GM23338 (cell line): Measurements from ENCODE around the gene ZNF536.

ENCODE experiments used
- CREB1 ChIP-seq: fragments of 250-450 bp; sonication (Bioruptor Pico); IDR thresholded peaks from 2 replicates; pipeline ENCODE4 v1.5.0; 2020; ENCODE audit warnings: low read depth, mild to moderate bottlenecking, moderate library complexity
- EZH2 ChIP-seq: fragments of 200-600 bp; sonication (generic); IDR thresholded peaks from one replicate; pipeline ENCODE4 v1.8.0; 2017; ENCODE audit warnings: antibody characterized with exemption, mild to moderate bottlenecking, low read depth; ENCODE audit not compliant: unreplicated experiment
- EZH2phosphoT487 ChIP-seq: fragments of 200-600 bp; sonication (generic); IDR thresholded peaks from one replicate; pipeline ENCODE4 v1.8.1; 2018; ENCODE audit warnings: antibody characterized with exemption; ENCODE audit not compliant: unreplicated experiment
- POLR2AphosphoS5 ChIP-seq: IDR thresholded peaks from 2 replicates; pipeline ENCODE4 v1.6.1; 2016; ENCODE audit warnings: antibody characterized with exemption, low read depth
- STAT1 ChIP-seq: IDR thresholded peaks from one replicate; pipeline ENCODE4 v1.6.1; 2016; ENCODE audit warnings: antibody characterized with exemption; ENCODE audit not compliant: unreplicated experiment
- ZNF114 ChIP-seq: fragments of 250-450 bp; sonication (Bioruptor Pico); IDR thresholded peaks from 2 replicates; pipeline ENCODE4 v1.5.0; 2020; ENCODE audit warnings: mild to moderate bottlenecking, moderate library complexity
- ZNF331 ChIP-seq: fragments of 250-450 bp; sonication (Bioruptor Pico); IDR thresholded peaks from 2 replicates; pipeline ENCODE4 v1.5.0; 2020; ENCODE audit warnings: low read depth, mild to moderate bottlenecking, moderate library complexity
- TF ChIP-seq, protein P1 (sequence below), 2 experiments: fragments of 200-600 bp in 1 of 2; sonication (generic) in 1 of 2; conservative IDR thresholded peaks; 2 replicates each; pipeline versions ENCODE4 v1.5.1 to v1.6.1; 2016 to 2017; ENCODE audit warnings: antibody characterized with exemption in 2 of 2, low read depth in 2 of 2, mild to moderate bottlenecking in 2 of 2, moderate library complexity in 1 of 2
- TF ChIP-seq, protein P2 (sequence below): IDR thresholded peaks from one replicate; pipeline ENCODE4 v1.6.1; 2018; ENCODE audit warnings: antibody characterized with exemption; ENCODE audit not compliant: unreplicated experiment
- TF ChIP-seq, protein P3 (sequence below): fragments of 250-450 bp; sonication (Bioruptor Pico); IDR thresholded peaks from 2 replicates; pipeline ENCODE4 v1.5.0; 2020; ENCODE audit warnings: mild to moderate bottlenecking, moderate library complexity

DNA sequence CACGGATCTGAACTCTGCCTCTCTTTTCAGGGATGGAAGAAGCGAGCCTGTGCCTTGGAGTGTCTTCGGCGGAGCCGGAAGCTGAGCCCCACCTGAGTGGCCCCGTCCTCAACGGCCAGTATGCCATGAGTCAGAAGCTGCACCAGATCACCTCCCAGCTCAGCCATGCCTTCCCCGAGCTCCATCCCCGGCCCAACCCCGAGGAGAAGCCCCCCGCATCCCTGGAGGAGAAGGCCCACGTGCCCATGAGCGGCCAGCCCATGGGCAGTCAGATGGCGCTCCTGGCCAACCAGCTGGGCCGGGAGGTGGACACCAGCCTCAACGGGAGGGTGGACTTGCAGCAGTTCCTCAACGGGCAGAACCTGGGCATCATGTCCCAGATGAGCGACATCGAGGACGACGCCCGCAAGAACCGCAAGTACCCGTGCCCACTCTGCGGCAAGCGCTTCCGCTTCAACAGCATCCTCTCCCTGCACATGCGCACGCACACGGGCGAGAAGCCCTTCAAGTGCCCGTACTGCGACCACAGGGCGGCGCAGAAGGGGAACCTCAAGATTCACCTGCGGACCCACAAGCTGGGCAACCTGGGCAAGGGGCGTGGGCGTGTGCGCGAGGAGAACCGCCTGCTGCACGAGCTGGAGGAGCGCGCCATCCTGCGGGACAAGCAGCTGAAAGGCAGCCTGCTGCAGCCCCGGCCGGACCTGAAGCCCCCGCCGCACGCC is 71.5 kb downstream of the ZNF536 start:
- TF ChIP-seq, protein P1, sequence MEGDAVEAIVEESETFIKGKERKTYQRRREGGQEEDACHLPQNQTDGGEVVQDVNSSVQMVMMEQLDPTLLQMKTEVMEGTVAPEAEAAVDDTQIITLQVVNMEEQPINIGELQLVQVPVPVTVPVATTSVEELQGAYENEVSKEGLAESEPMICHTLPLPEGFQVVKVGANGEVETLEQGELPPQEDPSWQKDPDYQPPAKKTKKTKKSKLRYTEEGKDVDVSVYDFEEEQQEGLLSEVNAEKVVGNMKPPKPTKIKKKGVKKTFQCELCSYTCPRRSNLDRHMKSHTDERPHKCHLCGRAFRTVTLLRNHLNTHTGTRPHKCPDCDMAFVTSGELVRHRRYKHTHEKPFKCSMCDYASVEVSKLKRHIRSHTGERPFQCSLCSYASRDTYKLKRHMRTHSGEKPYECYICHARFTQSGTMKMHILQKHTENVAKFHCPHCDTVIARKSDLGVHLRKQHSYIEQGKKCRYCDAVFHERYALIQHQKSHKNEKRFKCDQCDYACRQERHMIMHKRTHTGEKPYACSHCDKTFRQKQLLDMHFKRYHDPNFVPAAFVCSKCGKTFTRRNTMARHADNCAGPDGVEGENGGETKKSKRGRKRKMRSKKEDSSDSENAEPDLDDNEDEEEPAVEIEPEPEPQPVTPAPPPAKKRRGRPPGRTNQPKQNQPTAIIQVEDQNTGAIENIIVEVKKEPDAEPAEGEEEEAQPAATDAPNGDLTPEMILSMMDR (conservative IDR thresholded peaks at IDR 0.05; ENCODE audit: low read depth in 2 of 2), result no peak
- TF ChIP-seq CREB1 (CRISPR knock-in tag) (no peak), EZH2 (no peak), POLR2AphosphoS5 (no peak), ZNF114 (CRISPR knock-in tag) (no peak), EZH2phosphoT487 (no peak), ZNF331 (no peak), STAT1 (no peak)
- TF ChIP-seq, protein P2, sequence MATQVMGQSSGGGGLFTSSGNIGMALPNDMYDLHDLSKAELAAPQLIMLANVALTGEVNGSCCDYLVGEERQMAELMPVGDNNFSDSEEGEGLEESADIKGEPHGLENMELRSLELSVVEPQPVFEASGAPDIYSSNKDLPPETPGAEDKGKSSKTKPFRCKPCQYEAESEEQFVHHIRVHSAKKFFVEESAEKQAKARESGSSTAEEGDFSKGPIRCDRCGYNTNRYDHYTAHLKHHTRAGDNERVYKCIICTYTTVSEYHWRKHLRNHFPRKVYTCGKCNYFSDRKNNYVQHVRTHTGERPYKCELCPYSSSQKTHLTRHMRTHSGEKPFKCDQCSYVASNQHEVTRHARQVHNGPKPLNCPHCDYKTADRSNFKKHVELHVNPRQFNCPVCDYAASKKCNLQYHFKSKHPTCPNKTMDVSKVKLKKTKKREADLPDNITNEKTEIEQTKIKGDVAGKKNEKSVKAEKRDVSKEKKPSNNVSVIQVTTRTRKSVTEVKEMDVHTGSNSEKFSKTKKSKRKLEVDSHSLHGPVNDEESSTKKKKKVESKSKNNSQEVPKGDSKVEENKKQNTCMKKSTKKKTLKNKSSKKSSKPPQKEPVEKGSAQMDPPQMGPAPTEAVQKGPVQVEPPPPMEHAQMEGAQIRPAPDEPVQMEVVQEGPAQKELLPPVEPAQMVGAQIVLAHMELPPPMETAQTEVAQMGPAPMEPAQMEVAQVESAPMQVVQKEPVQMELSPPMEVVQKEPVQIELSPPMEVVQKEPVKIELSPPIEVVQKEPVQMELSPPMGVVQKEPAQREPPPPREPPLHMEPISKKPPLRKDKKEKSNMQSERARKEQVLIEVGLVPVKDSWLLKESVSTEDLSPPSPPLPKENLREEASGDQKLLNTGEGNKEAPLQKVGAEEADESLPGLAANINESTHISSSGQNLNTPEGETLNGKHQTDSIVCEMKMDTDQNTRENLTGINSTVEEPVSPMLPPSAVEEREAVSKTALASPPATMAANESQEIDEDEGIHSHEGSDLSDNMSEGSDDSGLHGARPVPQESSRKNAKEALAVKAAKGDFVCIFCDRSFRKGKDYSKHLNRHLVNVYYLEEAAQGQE, result no peak
- TF ChIP-seq, protein P3, sequence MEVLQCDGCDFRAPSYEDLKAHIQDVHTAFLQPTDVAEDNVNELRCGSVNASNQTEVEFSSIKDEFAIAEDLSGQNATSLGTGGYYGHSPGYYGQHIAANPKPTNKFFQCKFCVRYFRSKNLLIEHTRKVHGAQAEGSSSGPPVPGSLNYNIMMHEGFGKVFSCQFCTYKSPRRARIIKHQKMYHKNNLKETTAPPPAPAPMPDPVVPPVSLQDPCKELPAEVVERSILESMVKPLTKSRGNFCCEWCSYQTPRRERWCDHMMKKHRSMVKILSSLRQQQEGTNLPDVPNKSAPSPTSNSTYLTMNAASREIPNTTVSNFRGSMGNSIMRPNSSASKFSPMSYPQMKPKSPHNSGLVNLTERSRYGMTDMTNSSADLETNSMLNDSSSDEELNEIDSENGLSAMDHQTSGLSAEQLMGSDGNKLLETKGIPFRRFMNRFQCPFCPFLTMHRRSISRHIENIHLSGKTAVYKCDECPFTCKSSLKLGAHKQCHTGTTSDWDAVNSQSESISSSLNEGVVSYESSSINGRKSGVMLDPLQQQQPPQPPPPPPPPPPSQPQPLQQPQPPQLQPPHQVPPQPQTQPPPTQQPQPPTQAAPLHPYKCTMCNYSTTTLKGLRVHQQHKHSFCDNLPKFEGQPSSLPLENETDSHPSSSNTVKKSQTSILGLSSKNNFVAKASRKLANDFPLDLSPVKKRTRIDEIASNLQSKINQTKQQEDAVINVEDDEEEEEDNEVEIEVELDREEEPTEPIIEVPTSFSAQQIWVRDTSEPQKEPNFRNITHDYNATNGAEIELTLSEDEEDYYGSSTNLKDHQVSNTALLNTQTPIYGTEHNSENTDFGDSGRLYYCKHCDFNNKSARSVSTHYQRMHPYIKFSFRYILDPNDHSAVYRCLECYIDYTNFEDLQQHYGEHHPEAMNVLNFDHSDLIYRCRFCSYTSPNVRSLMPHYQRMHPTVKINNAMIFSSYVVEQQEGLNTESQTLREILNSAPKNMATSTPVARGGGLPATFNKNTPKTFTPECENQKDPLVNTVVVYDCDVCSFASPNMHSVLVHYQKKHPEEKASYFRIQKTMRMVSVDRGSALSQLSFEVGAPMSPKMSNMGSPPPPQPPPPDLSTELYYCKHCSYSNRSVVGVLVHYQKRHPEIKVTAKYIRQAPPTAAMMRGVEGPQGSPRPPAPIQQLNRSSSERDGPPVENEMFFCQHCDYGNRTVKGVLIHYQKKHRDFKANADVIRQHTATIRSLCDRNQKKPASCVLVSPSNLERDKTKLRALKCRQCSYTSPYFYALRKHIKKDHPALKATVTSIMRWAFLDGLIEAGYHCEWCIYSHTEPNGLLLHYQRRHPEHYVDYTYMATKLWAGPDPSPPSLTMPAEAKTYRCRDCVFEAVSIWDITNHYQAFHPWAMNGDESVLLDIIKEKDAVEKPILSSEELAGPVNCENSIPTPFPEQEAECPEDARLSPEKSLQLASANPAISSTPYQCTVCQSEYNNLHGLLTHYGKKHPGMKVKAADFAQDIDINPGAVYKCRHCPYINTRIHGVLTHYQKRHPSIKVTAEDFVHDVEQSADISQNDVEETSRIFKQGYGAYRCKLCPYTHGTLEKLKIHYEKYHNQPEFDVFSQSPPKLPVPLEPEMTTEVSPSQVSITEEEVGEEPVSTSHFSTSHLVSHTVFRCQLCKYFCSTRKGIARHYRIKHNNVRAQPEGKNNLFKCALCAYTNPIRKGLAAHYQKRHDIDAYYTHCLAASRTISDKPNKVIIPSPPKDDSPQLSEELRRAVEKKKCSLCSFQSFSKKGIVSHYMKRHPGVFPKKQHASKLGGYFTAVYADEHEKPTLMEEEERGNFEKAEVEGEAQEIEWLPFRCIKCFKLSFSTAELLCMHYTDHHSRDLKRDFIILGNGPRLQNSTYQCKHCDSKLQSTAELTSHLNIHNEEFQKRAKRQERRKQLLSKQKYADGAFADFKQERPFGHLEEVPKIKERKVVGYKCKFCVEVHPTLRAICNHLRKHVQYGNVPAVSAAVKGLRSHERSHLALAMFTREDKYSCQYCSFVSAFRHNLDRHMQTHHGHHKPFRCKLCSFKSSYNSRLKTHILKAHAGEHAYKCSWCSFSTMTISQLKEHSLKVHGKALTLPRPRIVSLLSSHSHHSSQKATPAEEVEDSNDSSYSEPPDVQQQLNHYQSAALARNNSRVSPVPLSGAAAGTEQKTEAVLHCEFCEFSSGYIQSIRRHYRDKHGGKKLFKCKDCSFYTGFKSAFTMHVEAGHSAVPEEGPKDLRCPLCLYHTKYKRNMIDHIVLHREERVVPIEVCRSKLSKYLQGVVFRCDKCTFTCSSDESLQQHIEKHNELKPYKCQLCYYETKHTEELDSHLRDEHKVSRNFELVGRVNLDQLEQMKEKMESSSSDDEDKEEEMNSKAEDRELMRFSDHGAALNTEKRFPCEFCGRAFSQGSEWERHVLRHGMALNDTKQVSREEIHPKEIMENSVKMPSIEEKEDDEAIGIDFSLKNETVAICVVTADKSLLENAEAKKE (CRISPR knock-in tag), result no peak
